ENCODE data around the gene OBSL1.
A peak's percentile ranks its signal among the peaks of the same experiment; 100 is the strongest.

Gene OBSL1

DNA sequence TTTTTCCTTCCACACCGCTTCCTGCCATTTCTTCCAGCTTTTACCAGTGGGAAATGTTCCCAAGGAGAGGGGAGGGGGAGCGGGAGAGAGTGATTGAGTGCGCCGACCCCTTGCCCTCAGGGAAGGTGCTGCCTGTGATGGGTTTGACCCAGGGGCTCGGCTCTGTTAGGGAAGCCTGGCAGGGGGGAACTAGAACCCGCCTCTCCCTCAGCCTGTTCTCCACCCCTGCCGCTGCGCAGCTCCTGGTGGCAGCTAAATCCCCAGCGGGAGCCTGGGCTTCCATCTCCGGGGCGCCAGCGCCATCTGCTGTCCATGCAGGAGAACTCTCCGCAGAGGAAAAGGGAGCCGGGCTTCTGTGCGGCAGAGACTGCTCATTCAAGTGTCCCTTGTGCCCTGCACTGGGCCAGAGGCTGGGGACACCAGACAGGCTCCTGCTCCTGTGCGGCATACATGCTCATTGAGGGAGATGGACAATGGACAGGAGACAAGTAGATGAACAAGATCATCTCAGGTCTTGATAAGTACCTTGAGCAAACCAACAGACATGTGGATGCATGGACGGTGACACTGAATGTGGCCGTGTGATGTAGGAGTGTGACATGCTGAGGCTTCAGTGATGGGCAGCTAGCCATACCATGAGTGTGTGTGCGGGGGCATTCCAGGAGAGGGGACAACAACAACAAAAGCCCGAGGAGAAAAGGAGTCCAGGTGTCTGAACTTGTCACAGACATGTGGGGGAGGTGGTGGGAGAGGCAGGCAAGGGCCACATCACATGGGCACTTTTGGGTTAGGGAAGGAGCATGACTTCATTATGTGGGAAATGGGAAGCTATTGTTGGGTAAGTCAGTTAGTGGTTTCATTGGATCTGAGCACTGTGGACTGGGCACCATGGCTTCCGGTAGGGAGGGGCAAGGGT lies 41.0 kb downstream of the OBSL1 start:
- in situ Hi-C loops (cut with HindIII; ENCODE audit: low sequenced_read_pairs) = loop anchor here (25.0 kb wide), 1 partner anchor 118 kb away; the partner anchor contains the start of gene DES
- peak; percentile 60 for DNase-seq (ENCODE audit: low read depth)
- TF ChIP-seq, protein P1, sequence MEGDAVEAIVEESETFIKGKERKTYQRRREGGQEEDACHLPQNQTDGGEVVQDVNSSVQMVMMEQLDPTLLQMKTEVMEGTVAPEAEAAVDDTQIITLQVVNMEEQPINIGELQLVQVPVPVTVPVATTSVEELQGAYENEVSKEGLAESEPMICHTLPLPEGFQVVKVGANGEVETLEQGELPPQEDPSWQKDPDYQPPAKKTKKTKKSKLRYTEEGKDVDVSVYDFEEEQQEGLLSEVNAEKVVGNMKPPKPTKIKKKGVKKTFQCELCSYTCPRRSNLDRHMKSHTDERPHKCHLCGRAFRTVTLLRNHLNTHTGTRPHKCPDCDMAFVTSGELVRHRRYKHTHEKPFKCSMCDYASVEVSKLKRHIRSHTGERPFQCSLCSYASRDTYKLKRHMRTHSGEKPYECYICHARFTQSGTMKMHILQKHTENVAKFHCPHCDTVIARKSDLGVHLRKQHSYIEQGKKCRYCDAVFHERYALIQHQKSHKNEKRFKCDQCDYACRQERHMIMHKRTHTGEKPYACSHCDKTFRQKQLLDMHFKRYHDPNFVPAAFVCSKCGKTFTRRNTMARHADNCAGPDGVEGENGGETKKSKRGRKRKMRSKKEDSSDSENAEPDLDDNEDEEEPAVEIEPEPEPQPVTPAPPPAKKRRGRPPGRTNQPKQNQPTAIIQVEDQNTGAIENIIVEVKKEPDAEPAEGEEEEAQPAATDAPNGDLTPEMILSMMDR (IDR thresholded peaks at IDR 0.05; ENCODE audit: low read depth, low read length, missing control alignments) = peak; percentile 93
- H3K4me3 ChIP-seq (ENCODE audit: low read depth, low read length) = peak overlapping the region; percentile 23

DNA sequence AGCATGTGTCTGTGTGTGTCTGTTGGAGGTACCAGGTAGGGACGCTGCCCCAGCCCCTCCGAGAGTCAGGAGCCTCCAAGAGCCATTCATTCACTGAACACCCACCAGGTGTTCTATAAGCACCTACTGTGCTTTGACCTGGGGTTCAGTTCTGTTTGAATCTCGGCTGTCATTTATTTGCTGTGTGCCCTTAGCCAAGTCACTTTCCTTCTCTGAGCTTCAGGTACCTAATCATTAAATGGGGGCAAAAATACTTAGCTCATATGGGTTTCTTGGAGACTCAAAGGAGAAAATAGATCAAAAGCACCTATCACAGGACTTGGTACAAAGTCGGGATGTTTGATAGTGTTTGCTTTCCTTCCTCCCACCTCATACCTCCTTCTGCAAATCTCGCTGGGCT lies 43.9 kb downstream of the OBSL1 start:
- in situ Hi-C loops (cut with HindIII; ENCODE audit: low sequenced_read_pairs) = loop anchor here (25.0 kb wide), 1 partner anchor 115 kb away; the partner anchor contains the start of gene DES
- TF ChIP-seq, protein P1 (IDR thresholded peaks at IDR 0.05; ENCODE audit: low read depth, low read length, missing control alignments) = no peak
- H3K4me3 ChIP-seq (ENCODE audit: low read depth, low read length) = no peak overlapping the region
- no peak for DNase-seq (ENCODE audit: low read depth)

DNA sequence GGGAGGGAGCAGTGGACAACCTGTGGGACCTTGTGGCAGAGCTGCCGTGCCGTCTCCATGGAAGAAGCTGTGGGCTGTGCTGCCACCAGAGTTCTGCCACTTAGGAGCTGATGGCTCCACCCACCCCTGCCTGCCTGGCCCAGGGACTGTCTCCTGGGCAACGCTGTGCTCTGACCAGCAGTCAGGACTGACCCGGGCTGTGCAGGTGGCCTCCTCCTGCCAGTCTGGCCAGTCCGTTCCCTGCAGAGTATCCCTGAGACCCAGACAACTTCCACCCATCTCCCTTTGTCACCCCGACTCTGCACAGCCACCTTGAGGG lies 44.3 kb downstream of the OBSL1 start:
- in situ Hi-C loops (cut with HindIII; ENCODE audit: low sequenced_read_pairs) = loop anchor here (25.0 kb wide), 1 partner anchor 115 kb away; the partner anchor contains the start of gene DES

GRCh38 chr2:219526320-219527075 lies 44.8 kb downstream of the OBSL1 start:
- in situ Hi-C loops (cut with HindIII; ENCODE audit: low sequenced_read_pairs) = loop anchor here (25.0 kb wide), 1 partner anchor 114 kb away; the partner anchor contains the start of gene DES
- DNase-seq (ENCODE audit: low read depth) = no peak
- TF ChIP-seq, protein P1 (IDR thresholded peaks at IDR 0.05; ENCODE audit: low read depth, low read length, missing control alignments) = no peak
- H3K4me3 ChIP-seq (ENCODE audit: low read depth, low read length) = no peak overlapping the region

More for the DNA sequence above, 44.3 kb downstream of the OBSL1 start:
- TF ChIP-seq, protein P1 (IDR thresholded peaks at IDR 0.05; ENCODE audit: low read depth, low read length, missing control alignments) = no peak
- H3K4me3 ChIP-seq (ENCODE audit: low read depth, low read length) = no peak overlapping the region
- no peak for DNase-seq (ENCODE audit: low read depth)

DNA sequence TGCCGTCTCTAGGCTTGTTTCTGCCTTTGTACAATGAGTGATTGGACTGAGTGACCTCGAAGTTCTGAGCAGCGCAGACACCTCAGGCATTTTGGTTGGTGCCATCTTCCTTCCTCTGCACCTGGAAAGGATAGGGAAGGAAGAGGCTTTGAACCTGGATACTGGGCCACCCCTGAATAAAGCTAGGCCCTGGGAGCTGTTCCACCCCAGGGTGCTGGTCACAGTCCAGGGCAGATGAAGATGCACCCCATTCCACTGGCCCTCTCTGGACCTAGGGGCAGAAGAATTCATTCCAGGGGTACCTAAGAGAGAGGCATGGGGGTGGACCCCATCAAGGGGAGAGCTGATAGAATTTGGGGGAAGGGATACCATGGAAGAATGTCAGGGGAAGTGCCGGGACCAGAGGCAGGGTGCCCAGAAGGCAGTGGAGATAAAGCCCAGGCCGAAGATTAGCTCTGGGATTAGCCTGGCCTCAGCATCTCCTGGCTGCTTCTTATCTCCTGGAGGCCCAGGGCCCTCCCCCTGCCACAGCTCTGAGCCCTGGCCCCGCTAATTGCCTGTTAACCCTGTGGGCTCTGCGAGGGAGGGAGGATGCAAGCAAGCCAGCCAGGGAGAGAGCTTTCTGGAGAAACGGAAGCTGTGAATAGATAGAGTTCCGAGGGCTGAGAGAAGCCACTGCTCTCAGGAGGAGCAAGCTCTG lies 45.7 kb downstream of the OBSL1 start:
- in situ Hi-C loops (cut with HindIII; ENCODE audit: low sequenced_read_pairs) = loop anchor here (25.0 kb wide), 1 partner anchor 113 kb away; the partner anchor contains the start of gene DES
- TF ChIP-seq, protein P1 (IDR thresholded peaks at IDR 0.05; ENCODE audit: low read depth, low read length, missing control alignments) = no peak
- DNase-seq (ENCODE audit: low read depth) = no peak
- no peak overlapping the region for H3K4me3 ChIP-seq (ENCODE audit: low read depth, low read length)

GRCh38 chr2:219524817-219525216 lies 46.5 kb downstream of the OBSL1 start:
- in situ Hi-C loops (cut with HindIII; ENCODE audit: low sequenced_read_pairs) = loop anchor here (25.0 kb wide), 1 partner anchor 113 kb away; the partner anchor contains the start of gene DES
- TF ChIP-seq, protein P1 (IDR thresholded peaks at IDR 0.05; ENCODE audit: low read depth, low read length, missing control alignments) = no peak
- no peak overlapping the region for H3K4me3 ChIP-seq (ENCODE audit: low read depth, low read length)
- no peak for DNase-seq (ENCODE audit: low read depth)
